ENCODE measurements around the gene SGPP2.

DNA sequence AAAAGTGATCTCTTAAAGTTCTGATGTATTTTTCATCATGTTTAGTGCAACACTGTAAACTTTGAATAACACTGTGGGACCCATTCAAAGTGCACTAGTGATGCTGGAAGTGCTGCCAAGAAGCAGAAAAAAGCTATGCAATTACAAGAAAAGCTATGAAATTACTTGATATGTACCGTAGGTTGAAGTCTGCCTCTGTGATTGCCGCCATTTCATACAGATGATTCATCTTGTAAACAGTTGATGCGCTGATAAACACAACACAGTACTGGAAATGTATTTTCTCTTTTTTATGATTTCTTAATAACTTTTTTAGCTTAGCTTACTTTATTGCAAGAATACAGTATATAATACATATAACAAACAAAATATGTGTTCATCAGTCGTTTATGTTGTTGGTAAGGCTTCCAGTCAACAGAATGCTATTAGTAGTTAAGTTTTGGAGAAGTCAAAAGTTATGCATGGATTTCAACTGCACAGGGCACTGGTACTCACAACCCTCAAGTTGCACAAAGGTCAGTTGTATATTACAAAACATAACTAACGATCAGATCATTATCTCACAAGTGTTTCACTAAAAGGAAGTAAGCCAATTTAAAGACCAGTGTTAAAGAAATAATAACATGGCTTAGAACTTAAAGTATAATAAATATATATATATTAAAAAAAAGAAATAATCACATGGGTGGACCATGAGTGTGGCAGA is 82.0 kb downstream of the SGPP2 start:
- TF ChIP-seq CTCF (IDR thresholded peaks at IDR 0.05; ENCODE audit: extremely low read depth in 1 of 2, insufficient read depth in 1 of 2, low read depth in 1 of 2, low read length in 2 of 2): no peak
- TF ChIP-seq EZH2 (IDR thresholded peaks at IDR 0.05; ENCODE audit: borderline replicate concordance, low read depth, low read length, severe bottlenecking): no peak
- no peak for TF ChIP-seq POLR2A (IDR thresholded peaks at IDR 0.05; ENCODE audit: low read depth, low read length)
- TF ChIP-seq POLR2AphosphoS5 (IDR thresholded peaks at IDR 0.05; ENCODE audit: insufficient read depth, low read depth, low read length): no peak
- no peak for TF ChIP-seq MAX (IDR thresholded peaks at IDR 0.05; ENCODE audit: insufficient read depth, insufficient read length)
- TF ChIP-seq JUN (IDR thresholded peaks at IDR 0.05; ENCODE audit: borderline replicate concordance, insufficient read depth, insufficient read length, low read depth): no peak
- no peak for TF ChIP-seq MYC (IDR thresholded peaks at IDR 0.05; ENCODE audit: low read depth, low read length)
- no peak for TF ChIP-seq FOS (IDR thresholded peaks at IDR 0.05; ENCODE audit: borderline replicate concordance, insufficient read depth, low read length)
- no peak for TF ChIP-seq GATA2 (IDR thresholded peaks at IDR 0.05; ENCODE audit: insufficient read depth, insufficient read length, low read depth, low read length)
